Thymus (tissue), 11 donors: ENCODE results near the gene MMADHC. TPM values are rescaled to one million over a fixed set of nuclear protein-coding genes. Genes with fewer than 3 reads are reported as not detected.

Experiments
- DNase-seq, 9 donors: peaks; one replicate each; pipeline ENCODE4 v3.0.0-alpha.2; 2013; ENCODE audit warnings: low spot score in 9 of 9, low read depth in 6 of 9, missing footprints in 1 of 9
- H3K27ac ChIP-seq, 2 donors: one replicate each; pipeline ENCODE4 v1.5.1; 2013; ENCODE audit warnings: control low read depth in 1 of 2, low read depth in 1 of 2, low read length in 1 of 2, mild to moderate bottlenecking in 1 of 2, moderate library complexity in 1 of 2
- H3K27me3 ChIP-seq, 2 donors: one replicate each; pipeline ENCODE4 v1.5.1; 2013; ENCODE audit warnings: low read length in 1 of 2; ENCODE audit not compliant: control insufficient read depth in 2 of 2, insufficient read depth in 1 of 2
- H3K36me3 ChIP-seq, 2 donors: one replicate each; pipeline ENCODE4 v1.5.1; 2013; ENCODE audit warnings: low read length in 1 of 2, mild to moderate bottlenecking in 1 of 2, moderate library complexity in 1 of 2; ENCODE audit not compliant: control insufficient read depth in 2 of 2, insufficient read depth in 2 of 2
- H3K4me1 ChIP-seq, 2 donors: one replicate each; pipeline ENCODE4 v1.5.1; 2013; ENCODE audit warnings: low read length in 2 of 2; ENCODE audit not compliant: control insufficient read depth in 2 of 2, insufficient read depth in 2 of 2
- H3K4me3 ChIP-seq, 2 donors: one replicate each; pipeline ENCODE4 v1.5.1; 2013; ENCODE audit warnings: low read length in 2 of 2, control low read depth in 1 of 2, mild to moderate bottlenecking in 1 of 2
- H3K9me3 ChIP-seq, 2 donors: one replicate each; pipeline ENCODE4 v1.5.1; 2013; ENCODE audit warnings: low read length in 1 of 2, mild to moderate bottlenecking in 1 of 2; ENCODE audit not compliant: control insufficient read depth in 2 of 2, insufficient read depth in 1 of 2
- WGBS: extraction: QIAGEN DNeasy Blood & Tissue Kit; methylation state at CpG from one replicate; pipeline ENCODE4 v1.1.7; 2013; 5-methylcytosine and 5-hydroxymethylcytosine counted together
- polyA plus RNA-seq: library from polyadenylated mRNA; stranded (reverse); fragments of 200-250 nt; gene quantifications from one replicate; pipeline ENCODE4 v1.2.3, GENCODE V29; 2013
- total RNA-seq: library from RNA; stranded (reverse); fragments of 120-200 nt; gene quantifications from one replicate; pipeline ENCODE4 v1.2.4, GENCODE V29; 2013
- donor health status: healthy.

Gene MMADHC
- total and polyA plus RNA-seq, 2 donors, result 95.9 to 131 TPM

DNA sequence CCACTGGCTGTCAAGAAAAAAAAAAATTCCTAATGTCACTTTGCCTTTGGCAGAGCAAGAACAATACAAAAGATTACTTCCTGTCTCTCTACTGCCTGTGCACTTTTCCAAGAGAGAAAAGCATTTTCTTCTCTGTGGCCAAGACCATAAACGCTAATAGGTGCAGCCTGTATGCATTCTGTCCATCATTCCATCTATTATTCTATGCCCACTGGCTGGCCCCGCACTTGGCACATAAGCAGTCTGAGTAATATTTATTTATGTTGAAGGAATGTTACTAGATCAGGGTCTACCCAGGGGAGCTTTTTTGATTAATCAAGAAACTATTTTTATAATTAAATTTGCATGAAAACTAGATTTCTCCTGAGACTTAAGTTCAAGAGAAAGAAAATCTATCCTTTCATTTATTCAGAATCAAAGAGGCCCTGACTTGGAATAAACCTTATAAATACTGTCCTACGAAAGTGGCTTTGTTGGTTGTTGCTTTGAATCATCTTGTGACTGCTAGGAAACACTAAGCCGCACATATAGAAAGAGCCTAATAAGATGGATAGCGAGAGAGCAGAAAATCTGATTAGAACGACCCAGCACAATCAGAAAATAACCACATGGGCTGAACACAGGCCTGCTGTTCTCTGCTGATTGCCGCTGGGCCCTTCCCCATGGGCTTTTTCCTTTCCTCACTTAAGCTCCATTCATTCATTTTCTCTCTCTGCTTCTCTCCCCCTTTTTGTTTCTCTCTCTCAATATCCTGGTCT lies 59.4 kb downstream of the MMADHC start:
- Histone ChIP-seq H3K27ac (no peak overlapping the region), H3K36me3 (no peaks in the 10 kb centered on the region), H3K4me1 (no peaks in the 10 kb centered on the region), H3K27me3 (no peaks in the 10 kb centered on the region), H3K9me3 (peaks cover 2 to 3% of the 10 kb centered on the region in 2 donors), H3K4me3 (no peak overlapping the region)
- 94% methylated on average over 7 of the region's 7 CpGs for WGBS
- no peak for DNase-seq

DNA sequence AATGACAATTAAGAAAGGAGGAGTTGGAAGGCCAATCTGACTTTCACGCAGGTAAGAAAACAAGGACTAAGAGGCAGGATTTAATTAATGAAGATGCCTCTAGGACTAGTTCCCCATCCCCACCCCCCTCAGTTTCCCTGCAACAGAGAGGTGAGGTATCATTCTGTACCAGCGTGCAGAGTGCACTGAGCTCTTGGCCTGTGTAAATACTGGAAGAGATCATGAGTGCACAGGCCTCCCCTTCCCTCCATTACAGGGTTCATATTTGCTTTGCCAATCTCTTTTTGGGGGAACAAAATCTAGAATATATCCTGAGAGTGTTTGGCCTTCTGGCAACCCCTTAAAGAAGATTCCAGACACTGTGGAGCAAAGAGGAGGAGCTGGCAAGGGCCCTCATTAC lies 60.9 kb downstream of the MMADHC start:
- WGBS, result 97% methylated on average over 2 of the region's 2 CpGs
- Histone ChIP-seq H3K4me3 (no peak overlapping the region), H3K36me3 (no peaks in the 10 kb centered on the region), H3K9me3 (peaks cover 2 to 3% of the 10 kb centered on the region in 2 donors), H3K4me1 (no peaks in the 10 kb centered on the region), H3K27me3 (no peaks in the 10 kb centered on the region), H3K27ac (no peak overlapping the region)
- DNase-seq, result no peak

DNA sequence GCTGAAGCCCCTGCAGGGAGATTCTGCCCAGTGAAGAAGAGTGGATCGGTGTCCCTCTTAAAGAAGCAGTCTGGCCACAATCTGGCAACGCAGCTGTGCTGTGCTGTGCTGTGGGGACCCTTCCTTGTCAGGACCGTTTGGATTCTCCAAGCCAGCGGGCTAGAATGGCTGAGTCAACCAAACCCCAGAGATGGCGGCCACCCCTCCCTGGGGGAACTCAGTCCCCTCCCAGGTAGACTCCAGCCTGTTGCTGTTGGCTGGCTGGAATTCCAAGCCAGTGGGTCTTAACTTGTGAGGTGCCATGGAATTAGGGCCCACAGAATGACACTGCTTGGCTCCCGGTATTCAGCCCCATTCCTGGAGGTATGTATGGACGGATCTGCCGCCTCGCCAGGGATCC lies 62.3 kb downstream of the MMADHC start:
- DNase-seq, result no peak
- no peak overlapping the region for H3K4me3 ChIP-seq
- H3K27ac ChIP-seq, result no peak overlapping the region
- no peaks in the 10 kb centered on the region for H3K27me3 ChIP-seq
- WGBS, result 96% methylated on average over 9 of the region's 9 CpGs
- no peaks in the 10 kb centered on the region for H3K4me1 ChIP-seq
- H3K9me3 ChIP-seq, result peaks cover 2 to 3% of the 10 kb centered on the region in 2 donors
- no peaks in the 10 kb centered on the region for H3K36me3 ChIP-seq
